PC-9 (cell line): ENCODE results near the gene ATXN1. TPM values are rescaled to one million over a fixed set of nuclear protein-coding genes. Genes with fewer than 3 reads are reported as not detected.
"Not testable (repeated sequence)": the region's sequence is repeated elsewhere in the genome, so short reads cannot be mapped to it uniquely, and the experiment has no call there.

ENCODE experiments used
- BruUV-seq: library from RNA; stranded (reverse); fragments of 400-500 nt; replicated peaks from 2 replicates; lab custom pipeline; 2021; lab: Mats Ljungman, UMichigan
- CTCF ChIA-PET: fragments of 300-600 bp; sonication (Branson Sonifier 250); formaldehyde crosslinking; loops from one replicate; lab custom pipeline; 2022; ENCODE audit warnings: antibody characterized with exemption; lab: Charles Lee
- POLR2A ChIA-PET: fragments of 300-600 bp; sonication (Branson Sonifier 250); formaldehyde crosslinking; loops from one replicate; lab custom pipeline; 2022; ENCODE audit warnings: antibody characterized with exemption; ENCODE audit not compliant: unreplicated experiment; lab: Charles Lee
- DNase-seq, 2 experiments: peaks; one replicate each; pipeline versions ENCODE4 v3.0.0 to v3.0.0-alpha.2; 2015 to 2022; ENCODE audit warnings: mixed read lengths in 1 of 2
- H2AFZ ChIP-seq: fragments of 200-600 bp; sonication (generic); 2 replicates; pipeline ENCODE4 v1.8.1; 2017; ENCODE audit warnings: antibody characterized with exemption
- H3F3A ChIP-seq: fragments of 200-600 bp; sonication (generic); 2 replicates; pipeline ENCODE4 v1.8.1; 2017; ENCODE audit warnings: antibody characterized with exemption, mild to moderate bottlenecking, low read depth; ENCODE audit not compliant: insufficient read depth
- H3K27ac ChIP-seq: fragments of 200-600 bp; sonication (generic); 2 replicates; pipeline ENCODE4 v1.6.1; 2016; ENCODE audit warnings: mixed run types
- H3K27me3 ChIP-seq: fragments of 200-600 bp; sonication (generic); 2 replicates; pipeline ENCODE4 v1.6.1; 2016; ENCODE audit warnings: low read depth, mixed run types; ENCODE audit not compliant: insufficient read depth
- H3K36me3 ChIP-seq: fragments of 200-600 bp; sonication (generic); 2 replicates; pipeline ENCODE4 v1.6.1; 2016; ENCODE audit warnings: low read depth, mixed run types
- H3K4me1 ChIP-seq: fragments of 200-600 bp; sonication (generic); replicated peaks from 2 replicates; pipeline ENCODE4 v1.6.1; 2016; ENCODE audit warnings: mixed run types; ENCODE audit not compliant: insufficient read depth
- H3K4me2 ChIP-seq: fragments of 200-600 bp; sonication (generic); 2 replicates; pipeline ENCODE4 v1.6.1; 2017; ENCODE audit warnings: mixed run types
- H3K4me3 ChIP-seq: fragments of 200-600 bp; sonication (generic); 2 replicates; pipeline ENCODE4 v1.6.1; 2016; ENCODE audit warnings: mixed run types
- H3K79me2 ChIP-seq: fragments of 200-600 bp; sonication (generic); 2 replicates; pipeline ENCODE4 v1.6.1; 2017; ENCODE audit warnings: low read depth, mixed run types
- H3K9me2 ChIP-seq: fragments of 200-600 bp; sonication (generic); 2 replicates; pipeline ENCODE4 v1.8.1; 2017; ENCODE audit warnings: mild to moderate bottlenecking; ENCODE audit not compliant: insufficient read depth
- H3K9me3 ChIP-seq: fragments of 200-600 bp; sonication (generic); 2 replicates; pipeline ENCODE4 v1.8.1; 2016; ENCODE audit warnings: low read depth; ENCODE audit not compliant: insufficient read depth
- H4K20me1 ChIP-seq: fragments of 200-600 bp; sonication (generic); 2 replicates; pipeline ENCODE4 v1.8.1; 2017; ENCODE audit not compliant: insufficient read depth
- EZH2 ChIP-seq: fragments of 200-600 bp; sonication (generic); IDR thresholded peaks from 2 replicates; pipeline ENCODE4 v1.8.0; 2017; ENCODE audit warnings: antibody characterized with exemption, low read depth
- intact Hi-C: fragments of 100-400 bp; cut with micrococcal nuclease; formaldehyde crosslinking; loops from one replicate; pipeline ENCODE4 v1.10.0; 2022; ENCODE audit not compliant: unreplicated experiment
- total RNA-seq: library from RNA; stranded (reverse); gene quantifications from 2 replicates; pipeline ENCODE4 v1.2.3, GENCODE V29; 2021
- TF ChIP-seq, protein P1 (sequence below): fragments of 200-600 bp; sonication (generic); conservative IDR thresholded peaks from 2 replicates; pipeline ENCODE4 v1.6.1; 2017; ENCODE audit warnings: mixed run types, antibody characterized with exemption, mild to moderate bottlenecking, moderate library complexity

ATXN1 gene
- total RNA-seq, 1 experiment from 2014 or later, result 42.7 TPM

DNA sequence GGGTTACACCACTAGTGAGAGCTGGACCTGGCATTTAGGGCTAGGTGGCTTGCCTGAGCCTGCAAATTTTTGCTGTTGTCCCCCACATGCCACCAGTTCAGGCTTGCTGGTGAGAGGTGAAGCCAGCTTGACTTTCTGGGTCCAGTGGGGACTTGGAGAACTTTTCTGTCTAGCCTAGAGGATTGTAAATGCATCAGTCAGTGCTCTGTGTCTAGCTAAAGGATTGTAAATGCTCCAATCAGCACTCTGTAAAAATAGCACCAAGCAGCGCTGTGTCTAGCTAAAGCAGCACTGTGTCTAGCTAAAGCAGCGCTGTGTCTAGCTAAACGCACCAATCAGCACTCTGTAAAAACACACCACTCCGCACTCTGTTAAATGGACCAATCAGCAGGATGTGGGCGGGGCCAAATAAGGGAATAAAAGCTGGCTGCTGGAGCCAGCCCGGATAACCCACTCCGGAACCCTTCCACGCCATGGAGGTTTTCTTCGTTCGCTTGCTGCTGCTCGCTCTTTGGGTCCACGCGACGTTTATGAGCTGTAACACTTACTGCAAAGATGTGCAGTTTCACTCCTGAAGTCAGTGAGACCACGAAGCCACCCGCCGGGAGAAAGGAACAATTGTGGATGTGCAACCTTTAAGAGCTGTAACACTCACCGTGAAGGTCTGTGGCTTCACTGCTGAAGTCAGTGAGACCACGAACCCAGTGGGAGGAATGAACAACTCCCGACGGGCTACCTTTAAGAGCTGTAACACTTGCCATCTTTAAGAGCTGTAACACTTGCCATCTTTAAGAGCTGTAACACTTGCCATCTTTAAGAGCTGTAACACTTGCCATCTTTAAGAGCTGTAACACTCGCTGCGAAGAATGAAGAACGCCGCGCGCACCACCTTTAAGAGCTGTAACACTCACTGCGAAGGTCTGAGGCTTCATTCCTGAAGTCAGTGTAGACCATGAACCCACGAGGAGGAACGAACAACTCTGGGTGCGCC, 495.6 kb downstream of the ATXN1 start:
- TF ChIP-seq, protein P1, sequence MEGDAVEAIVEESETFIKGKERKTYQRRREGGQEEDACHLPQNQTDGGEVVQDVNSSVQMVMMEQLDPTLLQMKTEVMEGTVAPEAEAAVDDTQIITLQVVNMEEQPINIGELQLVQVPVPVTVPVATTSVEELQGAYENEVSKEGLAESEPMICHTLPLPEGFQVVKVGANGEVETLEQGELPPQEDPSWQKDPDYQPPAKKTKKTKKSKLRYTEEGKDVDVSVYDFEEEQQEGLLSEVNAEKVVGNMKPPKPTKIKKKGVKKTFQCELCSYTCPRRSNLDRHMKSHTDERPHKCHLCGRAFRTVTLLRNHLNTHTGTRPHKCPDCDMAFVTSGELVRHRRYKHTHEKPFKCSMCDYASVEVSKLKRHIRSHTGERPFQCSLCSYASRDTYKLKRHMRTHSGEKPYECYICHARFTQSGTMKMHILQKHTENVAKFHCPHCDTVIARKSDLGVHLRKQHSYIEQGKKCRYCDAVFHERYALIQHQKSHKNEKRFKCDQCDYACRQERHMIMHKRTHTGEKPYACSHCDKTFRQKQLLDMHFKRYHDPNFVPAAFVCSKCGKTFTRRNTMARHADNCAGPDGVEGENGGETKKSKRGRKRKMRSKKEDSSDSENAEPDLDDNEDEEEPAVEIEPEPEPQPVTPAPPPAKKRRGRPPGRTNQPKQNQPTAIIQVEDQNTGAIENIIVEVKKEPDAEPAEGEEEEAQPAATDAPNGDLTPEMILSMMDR, result no peak
- no peak for TF ChIP-seq EZH2

DNA sequence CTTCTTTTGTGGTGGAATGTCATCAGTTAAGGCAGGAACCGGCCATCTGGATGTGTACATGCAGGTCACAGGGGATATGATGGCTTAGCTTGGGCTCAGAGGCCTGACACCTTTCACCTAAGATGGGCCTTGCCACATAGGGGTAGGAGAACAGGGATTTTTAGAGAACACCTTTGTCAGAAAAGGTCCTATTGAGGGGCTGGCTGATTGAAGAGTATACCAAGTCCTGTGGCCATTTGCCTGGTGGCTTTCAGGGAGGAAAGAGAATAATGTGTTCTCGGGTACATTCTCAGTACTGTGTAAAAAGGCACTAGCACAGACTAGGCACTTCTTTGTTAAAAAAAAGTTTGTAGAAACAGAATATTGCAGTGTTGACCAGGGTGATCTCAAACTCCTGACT, 496.5 kb downstream of the ATXN1 start:
- BruUV-seq, result no TSS peak
- ChIA-PET POLR2A (no interaction called here), CTCF (no interaction called here)
- no peak overlapping the region for H2AFZ ChIP-seq
- intact Hi-C loops, result no loop called here
- H3K9me2 ChIP-seq, result no peaks in the 10 kb centered on the region
- H3K9me3 ChIP-seq, result no peaks in the 10 kb centered on the region
- no peak overlapping the region for H3K4me2 ChIP-seq
- H3K27ac ChIP-seq, result no peak overlapping the region
- H3K4me3 ChIP-seq, result no peak overlapping the region
- no peaks in the 10 kb centered on the region for H3K79me2 ChIP-seq
- TF ChIP-seq, protein P1, result no peak
- TF ChIP-seq EZH2, result no peak
- peaks cover 34% of the 10 kb centered on the region for H3K27me3 ChIP-seq
- no peaks in the 10 kb centered on the region for H3K36me3 ChIP-seq
- no peaks in the 10 kb centered on the region for H3F3A ChIP-seq
- H4K20me1 ChIP-seq, result no peaks in the 10 kb centered on the region
- no peak for DNase-seq
- H3K4me1 ChIP-seq, result no peaks in the 10 kb centered on the region

More for the DNA sequence above, 495.6 kb downstream of the ATXN1 start:
- intact Hi-C loops, result no loop called here
- no TSS peak for BruUV-seq
- Histone ChIP-seq H3F3A (no peaks in the 10 kb centered on the region), H2AFZ (no peak overlapping the region), H3K4me1 (no peaks in the 10 kb centered on the region), H3K27me3 (peaks cover 34% of the 10 kb centered on the region), H3K4me3 (no peak overlapping the region), H3K27ac (no peak overlapping the region), H3K9me3 (no peaks in the 10 kb centered on the region), H3K36me3 (no peaks in the 10 kb centered on the region), H4K20me1 (no peaks in the 10 kb centered on the region), H3K4me2 (no peak overlapping the region), H3K79me2 (no peaks in the 10 kb centered on the region), H3K9me2 (no peaks in the 10 kb centered on the region)
- POLR2A ChIA-PET, result interaction anchor here (0.6 kb wide), 1 partner anchor 560 kb away, joined by 5 read pairs; no protein-coding TSS in a partner anchor
- DNase-seq, result no peak
- CTCF ChIA-PET, result no interaction called here

DNA sequence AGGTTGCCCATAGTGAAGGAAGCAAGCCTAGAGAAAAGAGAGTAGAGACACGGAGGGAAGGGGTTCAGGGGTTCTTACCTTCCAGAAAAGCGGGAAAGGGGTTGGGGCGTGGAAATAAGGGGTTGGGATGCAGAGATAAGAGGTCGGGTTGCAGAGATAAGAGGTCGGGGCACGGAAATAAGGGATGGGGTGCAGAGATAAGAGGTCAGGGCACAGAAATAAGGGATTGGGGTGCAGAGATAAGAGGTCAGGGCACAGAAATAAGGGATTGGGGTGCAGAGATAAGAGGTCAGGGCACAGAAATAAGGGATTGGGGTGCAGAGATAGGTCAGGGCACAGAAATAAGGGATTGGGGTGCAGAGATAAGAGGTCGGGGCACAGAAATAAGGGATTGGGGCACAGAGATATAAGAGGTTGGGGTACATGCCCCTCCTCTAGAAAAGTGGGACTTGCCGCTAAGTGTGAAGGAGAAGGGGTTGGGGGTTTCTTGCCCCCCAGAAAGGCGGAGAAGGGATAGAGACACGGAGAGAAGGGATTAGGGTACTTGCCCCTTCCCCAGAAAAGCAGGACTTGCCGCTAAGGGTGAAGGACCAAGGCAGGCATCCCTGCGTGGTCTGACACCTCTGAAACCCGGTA, 497.7 kb downstream of the ATXN1 start:
- intact Hi-C loops, POLR2A ChIA-PET, H3K79me2 ChIP-seq, H2AFZ ChIP-seq, H3K9me3 ChIP-seq, DNase-seq, H3K4me3 ChIP-seq, H3F3A ChIP-seq, H3K4me2 ChIP-seq, CTCF ChIA-PET, H3K9me2 ChIP-seq, H3K36me3 ChIP-seq, H3K27ac ChIP-seq, H3K4me1 ChIP-seq, BruUV-seq, H4K20me1 ChIP-seq: not testable (repeated sequence)
- H3K27me3 ChIP-seq, result peaks cover 35% of the 10 kb centered on the region

DNA sequence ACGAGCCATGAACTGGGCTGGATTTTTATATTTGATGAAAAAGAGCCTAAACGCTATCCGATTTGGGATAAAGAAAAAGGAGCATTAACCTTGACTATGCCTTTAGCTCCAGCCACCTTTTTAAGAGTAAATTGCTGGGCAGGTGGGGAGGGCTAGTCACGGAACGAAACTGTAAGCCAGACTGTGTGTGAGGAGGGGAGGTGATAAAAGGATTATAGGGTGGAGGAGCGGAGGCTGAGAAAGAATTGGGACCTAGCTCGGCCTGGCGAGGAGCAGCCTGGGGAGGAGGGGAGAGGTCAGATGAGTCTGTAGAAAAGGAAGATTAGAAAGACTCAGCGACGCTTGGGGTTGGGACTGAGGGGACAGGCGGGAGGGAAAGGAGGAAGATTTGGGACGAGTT, 498.5 kb downstream of the ATXN1 start:
- DNase-seq, H3K9me3 ChIP-seq, H3K9me2 ChIP-seq, H3K4me3 ChIP-seq, H3K79me2 ChIP-seq, H3K4me2 ChIP-seq, H3K27ac ChIP-seq, H4K20me1 ChIP-seq, H3K4me1 ChIP-seq, H3F3A ChIP-seq, H3K36me3 ChIP-seq, POLR2A ChIA-PET, BruUV-seq, intact Hi-C loops, H2AFZ ChIP-seq, CTCF ChIA-PET: not testable (repeated sequence)
- peaks cover 42% of the 10 kb centered on the region for H3K27me3 ChIP-seq

DNA sequence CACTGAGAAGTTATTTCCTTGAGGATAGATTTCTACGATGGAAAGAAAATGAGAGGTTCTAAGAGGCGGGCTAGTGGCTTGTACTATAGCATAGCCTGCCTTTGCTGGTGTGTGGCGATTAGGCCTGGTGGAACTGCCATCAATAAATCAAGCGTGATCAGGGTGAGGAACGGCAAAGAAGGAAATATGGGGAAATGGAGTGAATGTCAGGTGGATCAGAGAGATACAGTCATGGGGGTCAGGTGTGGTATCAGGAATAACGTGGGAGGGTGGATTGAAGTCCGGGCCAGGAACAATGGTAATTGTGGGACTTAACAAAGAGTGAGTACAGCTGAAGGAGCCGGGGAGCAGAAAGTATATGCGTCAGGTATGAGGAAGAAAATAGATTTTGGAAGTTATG, 500.7 kb downstream of the ATXN1 start:
- H3K79me2 ChIP-seq, BruUV-seq, H4K20me1 ChIP-seq, CTCF ChIA-PET, intact Hi-C loops, H3K4me3 ChIP-seq, H3K27ac ChIP-seq, POLR2A ChIA-PET, H3K9me2 ChIP-seq, H3K4me2 ChIP-seq, H3F3A ChIP-seq, DNase-seq, H3K9me3 ChIP-seq, H2AFZ ChIP-seq, H3K4me1 ChIP-seq, H3K36me3 ChIP-seq: not testable (repeated sequence)
- peaks cover 37% of the 10 kb centered on the region for H3K27me3 ChIP-seq
